ENCODE measurements around the gene R3HDM2. TPM values are rescaled to one million over a fixed set of nuclear protein-coding genes. Genes with fewer than 3 reads are reported as not detected.

The R3HDM2 gene
- total RNA-seq, 2 experiments from 2014 or later, result 25.8 to 47.2 TPM

GRCh38 chr12:57450057-57450456 lies 19.2 kb upstream of the R3HDM2 start:
- Histone ChIP-seq H4K20me1 (ENCODE audit: insufficient read depth, low read length) (no peaks in the 10 kb centered on the region), H3K4me3 (ENCODE audit: low read depth, low read length, poor library complexity, severe bottlenecking) (no peak overlapping the region), H3K9me2 (ENCODE audit: insufficient read depth, low read length) (no peaks in the 10 kb centered on the region), H3K36me3 (ENCODE audit: insufficient read depth, low read length) (no peaks in the 10 kb centered on the region), H2AFZ (ENCODE audit: low read length) (no peak overlapping the region), H3K27ac (ENCODE audit: low read depth, low read length, poor library complexity, severe bottlenecking) (no peak overlapping the region), H3K79me2 (ENCODE audit: insufficient read depth, low read depth, low read length) (no peaks in the 10 kb centered on the region), H3K4me1 (ENCODE audit: insufficient read depth, low read length, poor library complexity, severe bottlenecking) (peaks cover 19% of the 10 kb centered on the region), H3K4me2 (ENCODE audit: low read length) (no peak overlapping the region), H3K9me3 (ENCODE audit: low read length) (no peaks in the 10 kb centered on the region)
- TF ChIP-seq CTCF (conservative IDR thresholded peaks at IDR 0.05; ENCODE audit: low read length) (no peak), EZH2phosphoT487 (IDR thresholded peaks at IDR 0.05; ENCODE audit: borderline replicate concordance, low read depth, low read length) (no peak)
- intact Hi-C loops (cut with micrococcal nuclease; ENCODE audit: unreplicated experiment), result no loop called here
- ChIA-PET CTCF (ENCODE audit: unreplicated experiment) (interaction anchor here (0.7 kb wide), 1 partner anchor 9 kb away, joined by 4 read pairs; the partner anchor contains the start of gene GLI1), POLR2A (interaction anchor here (0.5 kb wide), 1 partner anchor 138 kb away, joined by 3 read pairs; no protein-coding TSS in a partner anchor)
- BruUV-seq (replicated peaks), result no TSS peak
- no peak for DNase-seq (ENCODE audit: low spot score)

- H3K9me3 ChIP-seq (ENCODE audit: low read length), result no peaks in the 10 kb centered on the region
- no peak for TF ChIP-seq CTCF (conservative IDR thresholded peaks at IDR 0.05; ENCODE audit: low read length)
- no peak for TF ChIP-seq EZH2phosphoT487 (IDR thresholded peaks at IDR 0.05; ENCODE audit: borderline replicate concordance, low read depth, low read length)
- H3K4me1 ChIP-seq (ENCODE audit: insufficient read depth, low read length, poor library complexity, severe bottlenecking), result peaks cover 12% of the 10 kb centered on the region
- H3K9me2 ChIP-seq (ENCODE audit: insufficient read depth, low read length), result no peaks in the 10 kb centered on the region
- ChIA-PET POLR2A (interaction anchor here (0.5 kb wide), 1 partner anchor 137 kb away, joined by 3 read pairs; no protein-coding TSS in a partner anchor), CTCF (ENCODE audit: unreplicated experiment) (no interaction called here)
- BruUV-seq (replicated peaks), result no TSS peak
- no peaks in the 10 kb centered on the region for H3K79me2 ChIP-seq (ENCODE audit: insufficient read depth, low read depth, low read length)
- H3K36me3 ChIP-seq (ENCODE audit: insufficient read depth, low read length), result no peaks in the 10 kb centered on the region
- no peak overlapping the region for H2AFZ ChIP-seq (ENCODE audit: low read length)
- H3K27ac ChIP-seq (ENCODE audit: low read depth, low read length, poor library complexity, severe bottlenecking), result no peak overlapping the region
- H3K4me2 ChIP-seq (ENCODE audit: low read length), result no peak overlapping the region
- DNase-seq (ENCODE audit: low spot score), result no peak
- no peaks in the 10 kb centered on the region for H4K20me1 ChIP-seq (ENCODE audit: insufficient read depth, low read length)
- intact Hi-C loops (cut with micrococcal nuclease; ENCODE audit: unreplicated experiment), result no loop called here
- H3K4me3 ChIP-seq (ENCODE audit: low read depth, low read length, poor library complexity, severe bottlenecking), result no peak overlapping the region
Observed at GRCh38 chr12:57449375-57449774, 18.5 kb upstream of the R3HDM2 start.

GRCh38 chr12:57448669-57449068 lies 17.8 kb upstream of the R3HDM2 start:
- H4K20me1 ChIP-seq (ENCODE audit: insufficient read depth, low read length), result no peaks in the 10 kb centered on the region
- no peak overlapping the region for H3K27ac ChIP-seq (ENCODE audit: low read depth, low read length, poor library complexity, severe bottlenecking)
- no peak overlapping the region for H3K4me3 ChIP-seq (ENCODE audit: low read depth, low read length, poor library complexity, severe bottlenecking)
- TF ChIP-seq EZH2phosphoT487 (IDR thresholded peaks at IDR 0.05; ENCODE audit: borderline replicate concordance, low read depth, low read length) (no peak), CTCF (conservative IDR thresholded peaks at IDR 0.05; ENCODE audit: low read length) (no peak)
- no peak for DNase-seq (ENCODE audit: low spot score)
- peaks cover 11% of the 10 kb centered on the region for H3K4me1 ChIP-seq (ENCODE audit: insufficient read depth, low read length, poor library complexity, severe bottlenecking)
- no peak overlapping the region for H3K4me2 ChIP-seq (ENCODE audit: low read length)
- no peaks in the 10 kb centered on the region for H3K79me2 ChIP-seq (ENCODE audit: insufficient read depth, low read depth, low read length)
- ChIA-PET POLR2A (interaction anchor here (0.6 to 0.9 kb wide), 3 partner anchors 22 to 50 kb away, joined by 3 read pairs; no protein-coding TSS in a partner anchor), CTCF (ENCODE audit: unreplicated experiment) (no interaction called here)
- H2AFZ ChIP-seq (ENCODE audit: low read length), result no peak overlapping the region
- intact Hi-C loops (cut with micrococcal nuclease; ENCODE audit: unreplicated experiment), result no loop called here
- no peaks in the 10 kb centered on the region for H3K9me3 ChIP-seq (ENCODE audit: low read length)
- no peaks in the 10 kb centered on the region for H3K36me3 ChIP-seq (ENCODE audit: insufficient read depth, low read length)
- no TSS peak for BruUV-seq (replicated peaks)
- H3K9me2 ChIP-seq (ENCODE audit: insufficient read depth, low read length), result no peaks in the 10 kb centered on the region
